ENCODE measurements around the gene CALHM3. TPM values are rescaled to one million over a fixed set of nuclear protein-coding genes. Genes with fewer than 3 reads are reported as not detected.

Gene CALHM3
- polyA plus RNA-seq, 1 donor from 2014 or later, result not detected

DNA sequence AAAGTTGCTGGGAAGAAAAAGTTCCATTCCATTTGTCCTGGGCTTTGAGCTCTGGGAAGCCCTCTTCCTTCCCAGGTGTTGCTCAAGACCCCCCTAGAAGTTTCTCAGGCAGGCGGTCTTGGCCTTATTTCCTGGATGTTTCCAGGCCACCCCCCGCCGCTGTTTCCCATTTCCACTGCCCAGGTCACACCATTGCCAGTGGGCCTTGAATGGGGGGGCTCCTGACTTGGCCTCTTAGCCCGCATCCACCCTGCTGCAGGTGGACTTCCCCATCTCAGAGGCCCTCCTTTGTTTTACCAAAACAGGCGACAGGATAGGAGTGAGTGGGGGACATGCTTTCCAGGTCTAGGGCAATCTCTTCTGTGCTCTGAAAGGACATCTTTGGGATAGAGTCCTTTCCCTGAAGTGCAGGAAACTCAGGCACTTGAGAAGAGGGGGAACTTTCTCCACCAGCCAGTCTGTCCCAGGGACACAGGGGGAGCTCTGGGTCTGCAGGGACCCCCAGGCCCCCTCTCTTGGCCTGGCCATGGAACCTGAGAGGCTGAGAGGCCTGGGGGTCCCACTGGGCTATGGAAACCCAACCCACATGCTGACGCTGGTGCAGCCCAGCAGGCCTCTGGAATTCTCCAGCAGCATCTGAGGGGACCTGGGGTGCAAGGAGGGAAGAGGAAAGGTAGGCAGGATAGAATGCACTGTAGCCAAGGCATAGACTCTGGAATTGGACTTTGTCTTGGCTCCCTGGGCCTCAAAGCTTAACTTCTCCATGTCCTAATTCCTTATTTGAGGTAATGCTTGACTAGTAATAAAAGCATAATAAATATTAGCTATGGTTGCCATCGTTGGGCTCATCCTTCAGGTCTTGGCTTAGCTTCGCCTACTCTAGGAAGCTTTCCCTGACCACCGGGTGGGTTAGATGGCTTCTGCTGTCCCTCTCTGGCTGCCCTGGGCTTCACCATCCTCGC, 32.0 kb upstream of the CALHM3 start:
- Histone ChIP-seq H3K4me3 (ENCODE audit: low read length) (no peak overlapping the region), H3F3A (ENCODE audit: insufficient read depth, low read length, poor library complexity, severe bottlenecking) (no peaks in the 10 kb centered on the region), H3K9me3 (ENCODE audit: low read length) (no peaks in the 10 kb centered on the region), H3K79me2 (replicated peaks; ENCODE audit: insufficient read depth, low read length) (no peaks in the 10 kb centered on the region), H3K9me2 (ENCODE audit: insufficient read depth, low read length) (no peaks in the 10 kb centered on the region), H2AFZ (ENCODE audit: low read depth, low read length) (no peak overlapping the region), H3K4me2 (ENCODE audit: low read length) (no peak overlapping the region), H3K27ac (ENCODE audit: low read length) (no peak overlapping the region), H3K9ac (ENCODE audit: low read length) (no peak overlapping the region), H3K36me3 (ENCODE audit: insufficient read depth, low read length) (no peaks in the 10 kb centered on the region), H3K27me3 (ENCODE audit: insufficient read depth, low read depth, low read length) (no peaks in the 10 kb centered on the region), H4K20me1 (ENCODE audit: insufficient read depth) (no peaks in the 10 kb centered on the region)
- TF ChIP-seq SMC3 (conservative IDR thresholded peaks at IDR 0.05; ENCODE audit: poor library complexity) (no peak), TAF1 (IDR thresholded peaks at IDR 0.05; ENCODE audit: low read depth) (no peak), RAD21 (conservative IDR thresholded peaks at IDR 0.05) (no peak), EZH2 (IDR thresholded peaks at IDR 0.05; ENCODE audit: borderline replicate concordance, insufficient read depth, low read length, poor library complexity, severe bottlenecking) (no peak)

DNA sequence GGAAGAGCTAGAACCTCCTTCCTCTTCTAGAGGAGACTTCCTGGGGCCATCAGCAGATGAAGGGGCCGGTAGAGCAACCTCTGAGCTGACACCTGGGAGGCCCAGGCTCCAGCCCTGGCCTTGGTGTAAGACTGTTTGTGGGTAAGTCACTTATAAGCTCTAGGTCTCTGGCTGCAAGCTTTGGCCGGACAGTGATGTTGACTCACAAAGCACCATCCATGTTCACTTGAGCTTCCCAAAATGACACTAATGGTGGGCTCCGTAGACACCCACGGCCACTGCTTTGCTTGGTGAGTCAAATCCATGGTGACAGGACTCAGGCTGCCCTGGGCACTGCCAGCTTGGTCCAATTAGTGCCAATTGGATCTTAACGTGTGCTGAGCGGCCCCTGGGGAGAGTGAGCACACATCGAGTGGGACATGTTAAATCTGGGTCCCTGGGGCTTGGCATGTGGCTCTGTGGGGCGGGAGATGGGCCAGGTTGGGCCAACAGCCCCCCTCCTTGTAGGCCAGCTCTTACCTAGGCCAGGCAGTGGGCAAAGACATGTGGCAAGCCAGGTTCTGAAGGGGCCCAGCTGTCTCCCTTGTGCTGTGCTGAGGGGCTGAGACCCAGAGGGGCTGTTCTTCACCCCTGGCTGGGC, 31.1 kb upstream of the CALHM3 start:
- no peak for TF ChIP-seq SMC3 (conservative IDR thresholded peaks at IDR 0.05; ENCODE audit: poor library complexity)
- Histone ChIP-seq H3K36me3 (ENCODE audit: insufficient read depth, low read length) (no peaks in the 10 kb centered on the region), H3K9me3 (ENCODE audit: low read length) (no peaks in the 10 kb centered on the region), H3K4me2 (ENCODE audit: low read length) (no peak overlapping the region), H3K79me2 (replicated peaks; ENCODE audit: insufficient read depth, low read length) (no peaks in the 10 kb centered on the region), H3K4me3 (ENCODE audit: low read length) (no peak overlapping the region), H3K9ac (ENCODE audit: low read length) (no peak overlapping the region), H2AFZ (ENCODE audit: low read depth, low read length) (no peak overlapping the region), H4K20me1 (ENCODE audit: insufficient read depth) (no peaks in the 10 kb centered on the region), H3K27ac (ENCODE audit: low read length) (no peak overlapping the region), H3K9me2 (ENCODE audit: insufficient read depth, low read length) (no peaks in the 10 kb centered on the region), H3F3A (ENCODE audit: insufficient read depth, low read length, poor library complexity, severe bottlenecking) (no peaks in the 10 kb centered on the region), H3K27me3 (ENCODE audit: insufficient read depth, low read depth, low read length) (no peaks in the 10 kb centered on the region)

DNA sequence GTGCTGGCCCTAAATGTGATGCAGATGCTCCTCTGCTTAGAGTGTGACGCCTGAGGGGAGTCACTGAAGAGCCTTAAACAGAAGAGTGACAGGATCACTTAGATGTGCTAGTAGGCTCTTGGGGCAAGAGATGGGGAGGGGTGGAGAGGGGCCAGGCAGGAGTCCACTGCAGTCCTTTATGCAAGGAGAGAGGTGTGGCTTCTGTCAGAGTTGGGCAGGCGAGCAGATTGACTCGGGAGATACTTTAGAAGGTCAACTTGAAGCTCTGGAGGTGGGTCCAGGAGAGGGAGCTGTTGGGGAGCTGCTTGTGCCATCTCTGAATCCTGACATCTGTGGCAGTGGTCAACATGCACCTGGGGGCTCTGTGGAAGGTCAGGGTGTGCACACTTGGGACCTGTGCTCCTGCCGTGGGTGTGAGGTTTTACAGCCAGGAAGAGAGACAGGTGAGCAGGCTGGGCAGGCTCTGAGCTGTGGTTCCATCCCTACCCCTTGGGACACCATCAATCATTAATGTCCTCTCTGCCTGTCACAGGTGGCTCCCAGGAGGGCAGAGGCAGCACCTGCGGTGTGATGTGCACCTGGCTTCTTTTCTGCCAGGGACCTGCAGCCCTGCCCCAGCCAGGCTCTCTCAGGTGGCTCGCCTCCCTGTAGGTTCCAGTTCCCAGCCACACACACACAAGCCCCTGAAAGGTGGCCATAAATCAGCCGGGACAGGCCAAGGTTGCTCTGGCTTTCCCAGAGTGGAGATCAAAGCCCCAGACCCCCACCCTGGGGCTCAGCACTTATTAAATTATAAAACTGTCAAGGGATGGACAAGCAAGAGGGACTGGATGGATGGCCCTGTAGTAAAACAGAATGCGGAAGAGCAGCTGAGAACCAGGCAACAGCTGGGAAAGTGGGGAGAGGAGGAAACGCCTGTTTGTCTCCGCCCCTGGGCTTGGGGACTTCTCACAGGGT, 28.5 kb upstream of the CALHM3 start:
- H3K27ac ChIP-seq (ENCODE audit: low read length), result no peak overlapping the region
- TF ChIP-seq POLR2AphosphoS5 (IDR thresholded peaks at IDR 0.05) (no peak), EP300 (conservative IDR thresholded peaks at IDR 0.05; ENCODE audit: poor library complexity, severe bottlenecking) (no peak), RAD21 (conservative IDR thresholded peaks at IDR 0.05) (no peak), SMC3 (conservative IDR thresholded peaks at IDR 0.05; ENCODE audit: poor library complexity) (no peak), MXI1 (conservative IDR thresholded peaks at IDR 0.05; ENCODE audit: poor library complexity, severe bottlenecking) (no peak), TAF1 (IDR thresholded peaks at IDR 0.05; ENCODE audit: low read depth) (no peak), EZH2 (IDR thresholded peaks at IDR 0.05; ENCODE audit: borderline replicate concordance, insufficient read depth, low read length, poor library complexity, severe bottlenecking) (no peak)
- TF ChIP-seq, protein P1, sequence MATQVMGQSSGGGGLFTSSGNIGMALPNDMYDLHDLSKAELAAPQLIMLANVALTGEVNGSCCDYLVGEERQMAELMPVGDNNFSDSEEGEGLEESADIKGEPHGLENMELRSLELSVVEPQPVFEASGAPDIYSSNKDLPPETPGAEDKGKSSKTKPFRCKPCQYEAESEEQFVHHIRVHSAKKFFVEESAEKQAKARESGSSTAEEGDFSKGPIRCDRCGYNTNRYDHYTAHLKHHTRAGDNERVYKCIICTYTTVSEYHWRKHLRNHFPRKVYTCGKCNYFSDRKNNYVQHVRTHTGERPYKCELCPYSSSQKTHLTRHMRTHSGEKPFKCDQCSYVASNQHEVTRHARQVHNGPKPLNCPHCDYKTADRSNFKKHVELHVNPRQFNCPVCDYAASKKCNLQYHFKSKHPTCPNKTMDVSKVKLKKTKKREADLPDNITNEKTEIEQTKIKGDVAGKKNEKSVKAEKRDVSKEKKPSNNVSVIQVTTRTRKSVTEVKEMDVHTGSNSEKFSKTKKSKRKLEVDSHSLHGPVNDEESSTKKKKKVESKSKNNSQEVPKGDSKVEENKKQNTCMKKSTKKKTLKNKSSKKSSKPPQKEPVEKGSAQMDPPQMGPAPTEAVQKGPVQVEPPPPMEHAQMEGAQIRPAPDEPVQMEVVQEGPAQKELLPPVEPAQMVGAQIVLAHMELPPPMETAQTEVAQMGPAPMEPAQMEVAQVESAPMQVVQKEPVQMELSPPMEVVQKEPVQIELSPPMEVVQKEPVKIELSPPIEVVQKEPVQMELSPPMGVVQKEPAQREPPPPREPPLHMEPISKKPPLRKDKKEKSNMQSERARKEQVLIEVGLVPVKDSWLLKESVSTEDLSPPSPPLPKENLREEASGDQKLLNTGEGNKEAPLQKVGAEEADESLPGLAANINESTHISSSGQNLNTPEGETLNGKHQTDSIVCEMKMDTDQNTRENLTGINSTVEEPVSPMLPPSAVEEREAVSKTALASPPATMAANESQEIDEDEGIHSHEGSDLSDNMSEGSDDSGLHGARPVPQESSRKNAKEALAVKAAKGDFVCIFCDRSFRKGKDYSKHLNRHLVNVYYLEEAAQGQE (IDR thresholded peaks at IDR 0.05; ENCODE audit: borderline replicate concordance), result no peak
- TF ChIP-seq, protein P2, sequence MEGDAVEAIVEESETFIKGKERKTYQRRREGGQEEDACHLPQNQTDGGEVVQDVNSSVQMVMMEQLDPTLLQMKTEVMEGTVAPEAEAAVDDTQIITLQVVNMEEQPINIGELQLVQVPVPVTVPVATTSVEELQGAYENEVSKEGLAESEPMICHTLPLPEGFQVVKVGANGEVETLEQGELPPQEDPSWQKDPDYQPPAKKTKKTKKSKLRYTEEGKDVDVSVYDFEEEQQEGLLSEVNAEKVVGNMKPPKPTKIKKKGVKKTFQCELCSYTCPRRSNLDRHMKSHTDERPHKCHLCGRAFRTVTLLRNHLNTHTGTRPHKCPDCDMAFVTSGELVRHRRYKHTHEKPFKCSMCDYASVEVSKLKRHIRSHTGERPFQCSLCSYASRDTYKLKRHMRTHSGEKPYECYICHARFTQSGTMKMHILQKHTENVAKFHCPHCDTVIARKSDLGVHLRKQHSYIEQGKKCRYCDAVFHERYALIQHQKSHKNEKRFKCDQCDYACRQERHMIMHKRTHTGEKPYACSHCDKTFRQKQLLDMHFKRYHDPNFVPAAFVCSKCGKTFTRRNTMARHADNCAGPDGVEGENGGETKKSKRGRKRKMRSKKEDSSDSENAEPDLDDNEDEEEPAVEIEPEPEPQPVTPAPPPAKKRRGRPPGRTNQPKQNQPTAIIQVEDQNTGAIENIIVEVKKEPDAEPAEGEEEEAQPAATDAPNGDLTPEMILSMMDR (IDR thresholded peaks at IDR 0.05; ENCODE audit: poor library complexity, severe bottlenecking), result no peak
- peaks cover 4% of the 10 kb centered on the region for H3K79me2 ChIP-seq (replicated peaks; ENCODE audit: insufficient read depth, low read length)
- H3K4me3 ChIP-seq (ENCODE audit: low read length), result no peak overlapping the region
- no peaks in the 10 kb centered on the region for H3K9me3 ChIP-seq (ENCODE audit: low read length)
- no peaks in the 10 kb centered on the region for H3K27me3 ChIP-seq (ENCODE audit: insufficient read depth, low read depth, low read length)
- H2AFZ ChIP-seq (ENCODE audit: low read depth, low read length), result no peak overlapping the region
- no peaks in the 10 kb centered on the region for H3F3A ChIP-seq (ENCODE audit: insufficient read depth, low read length, poor library complexity, severe bottlenecking)
- no peak overlapping the region for H3K9ac ChIP-seq (ENCODE audit: low read length)
- no peaks in the 10 kb centered on the region for H3K9me2 ChIP-seq (ENCODE audit: insufficient read depth, low read length)
- no peak overlapping the region for H3K4me2 ChIP-seq (ENCODE audit: low read length)
- H4K20me1 ChIP-seq (ENCODE audit: insufficient read depth), result no peaks in the 10 kb centered on the region
- no peaks in the 10 kb centered on the region for H3K36me3 ChIP-seq (ENCODE audit: insufficient read depth, low read length)
